Measurements from ENCODE around the gene CERCAM.
A peak's percentile ranks its signal among the peaks of the same experiment; 100 is the strongest.

CERCAM gene

GRCh38 chr9:128406848-128407391 is 13.7 kb upstream of the CERCAM start:
- Histone ChIP-seq H3K4me1 (ENCODE audit: control insufficient read depth, insufficient read depth, low read length) (no peaks in the 10 kb centered on the region), H3K4me3 (ENCODE audit: low read depth, low read length) (no peak overlapping the region), H3K36me3 (ENCODE audit: control insufficient read depth in 2 of 2, insufficient read depth in 1 of 2, low read length in 2 of 2) (no peaks in the 10 kb centered on the region), H3K27ac (ENCODE audit: extremely low read depth, low read depth, low read length) (no peak overlapping the region), H3K9me3 (ENCODE audit: control insufficient read depth, insufficient read depth, low read depth, low read length) (no peaks in the 10 kb centered on the region)
- ChIA-PET CTCF (interaction anchor here (2.2 kb wide), 1 partner anchor 45 kb away, joined by 17 read pairs; no protein-coding TSS in a partner anchor), POLR2A (interaction anchor here (0.6 to 0.9 kb wide), 4 partner anchors 10 to 131 kb away, joined by 3 to 5 read pairs (median 4); partner anchors contain the start of genes GOLGA2 and SWI5)
- TF ChIP-seq ZNF266 (tag by site-specific recombination; IDR thresholded peaks at IDR 0.05; ENCODE audit: low read depth) (no peak), ZBTB44 (tag by site-specific recombination; IDR thresholded peaks at IDR 0.05) (no peak), KLF16 (tag by site-specific recombination; IDR thresholded peaks at IDR 0.05) (no peak), ZNF449 (tag by site-specific recombination; IDR thresholded peaks at IDR 0.05) (peak; percentile 58; the same call in 1 of the 2 replicates), ZNF843 (tag by site-specific recombination; IDR thresholded peaks at IDR 0.05) (no peak), ZNF580 (tag by site-specific recombination; IDR thresholded peaks at IDR 0.05) (no peak), ZNF701 (tag by site-specific recombination; IDR thresholded peaks at IDR 0.05) (no peak), ZNF362 (tag by site-specific recombination; IDR thresholded peaks at IDR 0.05) (no peak)

GRCh38 chr9:128408963-128409431 is 11.7 kb upstream of the CERCAM start:
- ChIA-PET POLR2A (interaction anchor here (1.0 kb wide), 2 partner anchors 38 to 42 kb away, joined by 3 to 4 read pairs; partner anchors contain the start of gene URM1), CTCF (interaction anchor here (1.1 to 5.1 kb wide), 2 partner anchors 12 to 46 kb away, joined by 4 to 69 read pairs; partner anchors contain the start of gene CERCAM)
- H3K4me1 ChIP-seq (ENCODE audit: control insufficient read depth, insufficient read depth, low read length), result no peaks in the 10 kb centered on the region
- no peaks in the 10 kb centered on the region for H3K36me3 ChIP-seq (ENCODE audit: control insufficient read depth in 2 of 2, insufficient read depth in 1 of 2, low read length in 2 of 2)
- H3K4me3 ChIP-seq (ENCODE audit: low read depth, low read length), result no peak overlapping the region
- no peaks in the 10 kb centered on the region for H3K9me3 ChIP-seq (ENCODE audit: control insufficient read depth, insufficient read depth, low read depth, low read length)
- no peak for TF ChIP-seq PRDM10 (tag by site-specific recombination; IDR thresholded peaks at IDR 0.05)
- TF ChIP-seq KLF7 (tag by site-specific recombination; IDR thresholded peaks at IDR 0.05; ENCODE audit: borderline replicate concordance), result no peak
- no peak for TF ChIP-seq ZBTB6 (tag by site-specific recombination; IDR thresholded peaks at IDR 0.05)
- no peak for TF ChIP-seq ZBTB7A (tag by site-specific recombination; IDR thresholded peaks at IDR 0.05; ENCODE audit: low read depth)
- no peak for TF ChIP-seq HIC1 (tag by site-specific recombination; IDR thresholded peaks at IDR 0.05)
- TF ChIP-seq INSM2 (tag by site-specific recombination; IDR thresholded peaks at IDR 0.05), result no peak
- no peak for TF ChIP-seq PBX3 (CRISPR knock-in tag; IDR thresholded peaks at IDR 0.05)
- no peak overlapping the region for H3K27ac ChIP-seq (ENCODE audit: extremely low read depth, low read depth, low read length)

Measured in HEK293 (cell line).